ENCODE results near the gene MPC1.

- no peak for TF ChIP-seq POLR2A (IDR thresholded peaks at IDR 0.05; ENCODE audit: low read length)
- no peak for TF ChIP-seq GATA1 (IDR thresholded peaks at IDR 0.05; ENCODE audit: low read depth, low read length)
Measured at GRCh38 chr6:166348305-166348949, 34.3 kb downstream of the MPC1 start.

Measured in erythroblast (primary cell).